Measurements from ENCODE around the gene TNNC2.
"Not testable (repeated sequence)": the region's sequence is repeated elsewhere in the genome, so short reads cannot be mapped to it uniquely, and the experiment has no call there.

The TNNC2 gene

DNA sequence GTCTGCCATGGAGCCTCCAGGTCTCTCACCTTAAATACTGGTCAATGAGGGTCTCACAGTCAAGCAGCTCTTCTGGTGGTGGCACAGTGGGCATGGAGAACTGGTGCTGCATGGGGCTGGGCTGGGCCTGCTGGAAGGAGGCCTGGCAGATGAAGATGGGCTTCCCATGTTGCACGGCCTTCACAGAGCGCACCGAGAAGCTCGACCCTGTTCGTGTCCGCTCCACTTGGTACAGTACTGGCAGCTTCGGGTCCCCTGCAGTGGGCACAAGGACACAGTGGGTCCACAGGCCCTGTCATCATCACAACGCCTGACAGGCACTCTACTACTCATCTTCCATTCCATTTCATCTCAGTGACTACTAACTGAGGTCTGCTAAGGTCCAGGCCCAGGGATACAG is 21.3 kb upstream of the TNNC2 start:
- no peak for DNase-seq

DNA sequence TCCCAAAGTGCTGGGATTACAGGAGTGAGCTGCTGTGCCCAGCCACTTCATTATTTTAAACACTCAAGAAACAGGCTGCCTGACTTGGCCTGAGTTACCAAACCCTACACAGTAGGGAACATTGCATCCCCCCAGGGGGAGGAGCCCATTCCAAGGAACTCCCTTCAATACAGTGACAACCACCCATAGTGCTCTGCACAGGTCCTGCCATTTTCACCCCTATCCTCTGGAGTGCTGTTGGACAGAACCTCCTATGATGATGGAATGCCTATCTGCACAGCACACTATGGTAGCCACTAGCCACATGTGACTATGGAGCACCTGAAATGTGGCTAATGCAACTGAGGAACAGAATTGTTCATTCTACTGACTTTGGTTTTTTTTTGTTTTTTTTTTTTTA is 18.3 kb upstream of the TNNC2 start:
- no peak for DNase-seq

- DNase-seq = no peak
Measured at GRCh38 chr20:45843506-45843905, 16.4 kb upstream of the TNNC2 start.

DNA sequence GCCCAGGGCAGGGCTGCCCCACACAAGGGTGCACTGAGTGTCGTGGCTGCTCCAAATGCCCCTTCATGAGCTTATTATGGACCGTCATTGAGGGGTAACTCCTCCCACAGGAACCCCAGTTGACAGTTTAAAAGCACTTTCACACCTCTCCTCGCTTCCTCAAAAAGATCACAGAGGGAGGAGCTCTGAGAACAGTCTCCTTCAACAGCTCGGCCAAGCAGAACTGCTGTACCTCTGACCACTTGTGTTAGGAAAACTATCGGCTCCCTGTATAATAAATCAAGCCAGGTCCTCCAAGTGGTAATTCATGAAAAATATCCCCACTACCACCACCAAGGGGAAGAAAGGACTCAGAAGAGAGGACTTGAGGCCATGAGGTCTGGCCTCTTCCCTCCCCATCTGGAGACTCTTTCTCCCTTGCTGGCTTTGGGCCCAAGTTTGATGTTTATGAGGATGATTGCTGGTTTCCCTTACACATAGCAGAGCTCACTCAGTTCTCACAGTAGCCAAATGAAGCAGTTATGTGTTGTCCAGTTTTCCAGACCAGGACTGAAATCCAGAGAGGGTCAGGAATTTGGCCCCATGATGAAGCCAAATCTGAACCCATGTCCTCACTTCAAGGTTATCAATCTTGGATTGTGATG is 15.2 kb upstream of the TNNC2 start:
- DNase-seq = no peak

GRCh38 chr20:45841407-45842129 is 14.5 kb upstream of the TNNC2 start:
- no peak for DNase-seq

GRCh38 chr20:45840700-45841198 is 13.6 kb upstream of the TNNC2 start:
- DNase-seq = no peak

- no peak for DNase-seq
Measured at GRCh38 chr20:45836841-45837240, 9.7 kb upstream of the TNNC2 start.

DNA sequence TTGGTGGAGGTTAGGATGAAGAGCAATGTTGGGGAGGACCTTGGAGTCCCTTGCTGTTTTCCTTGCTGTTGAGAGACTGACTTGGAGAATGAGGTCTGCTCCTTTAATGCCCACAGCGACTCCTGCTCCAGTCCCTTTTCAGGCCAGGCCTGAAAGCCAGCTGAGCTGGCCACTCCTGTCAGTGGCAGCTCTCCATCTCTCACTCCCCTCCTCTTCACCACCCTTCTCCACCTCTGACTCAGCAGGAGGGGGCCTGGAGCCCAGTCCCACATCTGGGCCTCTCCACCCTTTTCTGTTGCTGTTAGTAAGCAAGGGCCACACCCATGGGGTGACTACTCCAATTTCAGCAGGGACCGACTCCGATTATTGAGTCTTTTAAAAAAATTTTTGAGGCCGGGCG is 8.7 kb upstream of the TNNC2 start:
- DNase-seq = no peak

DNA sequence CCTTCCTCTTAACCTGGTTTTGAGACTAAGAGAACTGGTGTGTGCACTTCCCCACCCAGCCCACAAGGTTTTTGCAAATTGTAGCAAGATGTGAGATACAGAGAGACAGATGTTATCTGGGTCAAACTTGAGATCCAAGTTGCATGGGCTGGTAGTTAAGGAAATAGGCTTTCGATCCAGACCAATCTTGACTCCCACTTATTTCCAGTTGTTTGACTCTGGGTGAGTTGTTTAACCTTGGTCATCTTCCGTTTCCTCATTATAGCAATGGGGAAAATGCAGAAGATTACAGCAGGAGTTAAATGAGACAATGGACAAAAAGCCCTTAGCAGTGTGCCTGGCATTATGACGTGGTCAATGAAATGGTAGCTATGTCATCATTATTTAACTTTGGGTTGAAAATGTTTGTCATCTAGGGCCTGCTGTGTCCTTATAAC is 8.2 kb upstream of the TNNC2 start:
- DNase-seq = no peak

DNA sequence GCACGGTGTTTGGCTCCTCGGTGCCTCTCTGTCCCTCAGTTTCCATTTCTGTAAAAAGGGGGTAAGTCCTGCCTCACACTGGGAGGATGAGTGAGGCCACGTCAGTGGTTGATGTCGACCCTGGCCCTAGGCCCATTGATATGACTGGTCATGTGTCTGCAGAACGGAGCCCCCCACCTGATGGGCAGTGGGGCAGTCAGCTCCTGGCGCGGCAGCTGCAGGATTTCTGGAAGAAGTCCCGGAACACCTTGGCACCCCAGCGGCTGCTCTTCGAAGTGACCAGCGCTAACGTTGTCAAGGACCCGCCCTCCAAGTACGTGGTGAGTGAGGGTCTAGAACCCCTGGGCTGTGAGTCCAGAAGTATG is 7.7 kb upstream of the TNNC2 start:
- no peak for DNase-seq

DNA sequence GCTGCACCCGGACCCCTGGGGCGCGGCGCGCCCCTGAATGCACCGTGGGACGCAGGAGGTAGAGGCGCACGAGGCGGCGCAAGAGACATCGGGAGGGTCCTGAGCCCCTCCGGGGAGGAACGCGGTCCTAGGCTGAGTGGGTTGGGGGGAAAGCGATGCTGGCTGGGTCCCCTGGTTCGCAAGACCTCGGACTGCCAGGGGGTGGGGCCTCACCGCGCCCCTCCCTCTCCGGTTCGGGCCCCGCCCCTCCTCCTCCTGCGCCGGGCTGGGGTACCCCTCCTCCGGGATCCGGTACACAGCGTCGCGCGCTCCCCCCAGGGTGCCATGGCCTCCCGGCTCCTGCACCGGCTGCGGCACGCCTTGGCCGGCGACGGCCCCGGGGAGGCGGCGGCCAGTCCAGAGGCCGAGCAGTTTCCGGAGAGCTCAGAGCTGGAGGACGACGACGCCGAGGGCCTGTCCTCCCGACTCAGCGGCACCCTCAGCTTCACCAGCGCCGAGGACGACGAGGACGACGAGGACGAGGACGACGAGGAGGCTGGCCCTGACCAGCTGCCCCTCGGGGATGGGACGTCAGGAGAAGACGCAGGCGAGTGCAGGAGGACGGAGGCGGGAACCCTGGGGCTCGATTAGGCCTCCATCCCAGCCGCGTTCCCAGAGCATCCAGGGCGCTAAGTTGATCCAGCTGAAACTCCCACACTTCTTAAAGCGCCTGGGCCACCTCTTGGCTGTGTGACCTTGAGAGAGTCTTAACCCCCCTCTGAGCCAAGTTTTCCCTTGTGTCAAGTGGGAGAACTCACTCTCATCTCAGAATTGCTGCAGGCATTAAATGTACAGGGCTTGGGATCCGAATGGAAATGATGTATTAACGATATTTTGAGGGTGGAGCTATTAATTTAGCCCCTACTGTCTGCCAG is 7.0 kb upstream of the TNNC2 start:
- peak; percentile 40 for DNase-seq

GRCh38 chr20:45833030-45833882 is 6.1 kb upstream of the TNNC2 start, which contains the start of gene SNX21:
Gene SNX21, plus strand, starts transcription at chr20:45833799. Its CDS starts 121 bp downstream, at chr20:45833920.
- DNase-seq = peak; percentile 10

- no peak for DNase-seq
Measured at GRCh38 chr20:45832619-45833018, 5.5 kb upstream of the TNNC2 start.

- DNase-seq = not testable (repeated sequence)
Measured at GRCh38 chr20:45829673-45830106, 2.6 kb upstream of the TNNC2 start.

GRCh38 chr20:45828589-45828988 is 1.5 kb upstream of the TNNC2 start:
- DNase-seq = no peak

DNA sequence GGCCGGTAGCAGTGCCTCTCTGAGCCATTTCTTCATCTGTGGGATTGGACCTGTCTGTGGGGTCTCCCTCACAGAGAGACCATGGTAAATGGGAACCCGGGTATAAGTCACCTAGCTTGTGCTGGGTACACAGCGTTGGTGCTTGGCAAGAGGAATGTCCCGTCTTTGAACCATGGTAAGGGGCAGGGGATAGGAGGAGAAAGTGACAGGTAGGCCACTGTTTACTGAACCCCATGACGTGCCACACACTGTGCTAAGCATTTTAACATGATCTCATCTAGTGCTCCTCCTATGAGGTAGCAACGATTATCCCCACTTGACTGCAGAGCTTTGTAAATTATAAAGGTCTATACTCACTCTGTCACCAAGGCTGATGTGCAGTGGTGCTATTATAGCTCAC is 600 bp upstream of the TNNC2 start:
- no peak for DNase-seq

GRCh38 chr20:45826381-45827019 is 612 bp downstream of the TNNC2 start:
- DNase-seq = no peak

GRCh38 chr20:45823949-45824835 is 2.9 kb downstream of the TNNC2 start:
- DNase-seq = peak; percentile 28

- no peak for DNase-seq
Measured at GRCh38 chr20:45822857-45823256, 4.3 kb downstream of the TNNC2 start.

- DNase-seq = no peak
Measured at GRCh38 chr20:45821947-45822346, 5.2 kb downstream of the TNNC2 start.

DNA sequence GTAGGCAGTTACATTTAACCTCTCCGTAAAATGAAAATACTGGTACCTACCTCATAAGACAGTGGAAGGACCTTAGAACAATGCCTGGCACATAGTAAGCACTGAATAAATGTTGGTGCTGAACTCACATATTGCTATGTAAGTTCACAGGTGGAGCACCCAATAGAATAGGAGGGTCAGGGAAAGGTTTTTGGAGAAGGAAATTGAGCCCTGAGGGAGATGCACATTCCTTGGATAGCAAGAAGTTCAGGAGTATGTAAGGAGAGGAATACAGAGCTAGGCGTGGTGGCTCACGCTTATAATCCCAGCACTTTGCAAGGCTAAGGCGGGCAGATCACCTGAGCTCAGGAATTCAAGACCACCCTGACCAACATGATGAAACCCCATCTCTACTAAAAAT is 7.6 kb downstream of the TNNC2 start:
- no peak for DNase-seq

Data from activated gamma-delta T cell treated with Interleukin-2 at 50 U/mL for 16 hours (primary cell).